ENCODE results near the gene ATXN2. TPM values are rescaled to one million over a fixed set of nuclear protein-coding genes. Genes with fewer than 3 reads are reported as not detected.

Gene ATXN2
- total RNA-seq, 1 experiment from 2014 or later = 108 TPM

- intact Hi-C loops (cut with micrococcal nuclease; ENCODE audit: unreplicated experiment) = no loop called here
- H3K4me2 ChIP-seq = no peak overlapping the region
- no peak overlapping the region for H3K4me3 ChIP-seq
- peaks cover 65% of the 10 kb centered on the region for H3F3A ChIP-seq (ENCODE audit: insufficient read depth, low read depth)
- TF ChIP-seq EZH2 (IDR thresholded peaks at IDR 0.05; ENCODE audit: low read depth) (no peak), CTCF (conservative IDR thresholded peaks at IDR 0.05) (no peak)
- H4K20me1 ChIP-seq (ENCODE audit: insufficient read depth) = peaks cover 90% of the 10 kb centered on the region
- H3K4me1 ChIP-seq (replicated peaks; ENCODE audit: insufficient read depth) = peaks cover 37% of the 10 kb centered on the region
- POLR2A ChIA-PET (ENCODE audit: unreplicated experiment) = no interaction called here
- H3K9me3 ChIP-seq (ENCODE audit: insufficient read depth, low read depth) = no peaks in the 10 kb centered on the region
- no peak overlapping the region for H3K27ac ChIP-seq
- DNase-seq = no peak
- peaks cover 96% of the 10 kb centered on the region for H3K79me2 ChIP-seq (ENCODE audit: low read depth)
- H3K36me3 ChIP-seq (ENCODE audit: low read depth) = no peaks in the 10 kb centered on the region
- BruUV-seq (replicated peaks) = no TSS peak
- no peaks in the 10 kb centered on the region for H3K9me2 ChIP-seq (ENCODE audit: insufficient read depth)
- H3K27me3 ChIP-seq (ENCODE audit: insufficient read depth, low read depth) = no peaks in the 10 kb centered on the region
- no peak overlapping the region for H2AFZ ChIP-seq
- CTCF ChIA-PET = no interaction called here
Measured at GRCh38 chr12:111581434-111582132, 17.5 kb downstream of the ATXN2 start.

- Histone ChIP-seq H3K9me3 (ENCODE audit: insufficient read depth, low read depth) (no peaks in the 10 kb centered on the region), H3K4me3 (no peak overlapping the region), H3K27ac (no peak overlapping the region), H3K36me3 (ENCODE audit: low read depth) (no peaks in the 10 kb centered on the region), H3F3A (ENCODE audit: insufficient read depth, low read depth) (peaks cover 60% of the 10 kb centered on the region), H3K9me2 (ENCODE audit: insufficient read depth) (no peaks in the 10 kb centered on the region), H4K20me1 (ENCODE audit: insufficient read depth) (peaks cover 84% of the 10 kb centered on the region), H3K27me3 (ENCODE audit: insufficient read depth, low read depth) (no peaks in the 10 kb centered on the region), H3K79me2 (ENCODE audit: low read depth) (peaks cover 96% of the 10 kb centered on the region), H3K4me2 (no peak overlapping the region), H2AFZ (no peak overlapping the region), H3K4me1 (replicated peaks; ENCODE audit: insufficient read depth) (peaks cover 37% of the 10 kb centered on the region)
- no TSS peak for BruUV-seq (replicated peaks)
- TF ChIP-seq CTCF (conservative IDR thresholded peaks at IDR 0.05) (no peak), EZH2 (IDR thresholded peaks at IDR 0.05; ENCODE audit: low read depth) (no peak)
- intact Hi-C loops (cut with micrococcal nuclease; ENCODE audit: unreplicated experiment) = no loop called here
- ChIA-PET POLR2A (ENCODE audit: unreplicated experiment) (no interaction called here), CTCF (no interaction called here)
- DNase-seq = no peak
Measured at GRCh38 chr12:111580737-111581136, 18.4 kb downstream of the ATXN2 start.

DNA sequence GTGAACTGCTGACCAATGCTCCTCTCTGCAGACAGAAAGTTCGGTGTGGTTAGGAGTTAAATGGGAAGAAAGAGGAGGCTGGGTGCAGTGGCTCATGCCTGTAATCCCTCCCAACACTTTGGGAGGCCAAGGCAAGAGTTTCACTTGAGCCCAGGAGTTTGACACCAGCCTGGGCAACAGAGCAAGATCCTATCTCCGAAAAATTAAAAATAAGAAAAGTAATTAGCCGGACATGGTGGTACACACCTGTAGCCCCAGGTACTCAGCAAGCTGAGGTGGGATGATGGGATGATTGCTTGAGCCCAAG, 19.0 kb downstream of the ATXN2 start:
- DNase-seq = no peak
- ChIA-PET CTCF (no interaction called here), POLR2A (ENCODE audit: unreplicated experiment) (no interaction called here)
- peak overlapping the region; percentile 86 for H3K27ac ChIP-seq
- TF ChIP-seq EZH2 (IDR thresholded peaks at IDR 0.05; ENCODE audit: low read depth) = no peak
- no peak for TF ChIP-seq CTCF (conservative IDR thresholded peaks at IDR 0.05)
- H3K4me3 ChIP-seq = no peak overlapping the region
- BruUV-seq (replicated peaks) = no TSS peak
- intact Hi-C loops (cut with micrococcal nuclease; ENCODE audit: unreplicated experiment) = no loop called here
- peaks cover 96% of the 10 kb centered on the region for H3K79me2 ChIP-seq (ENCODE audit: low read depth)
- no peak overlapping the region for H2AFZ ChIP-seq
- peaks cover 53% of the 10 kb centered on the region for H3F3A ChIP-seq (ENCODE audit: insufficient read depth, low read depth)
- peaks cover 33% of the 10 kb centered on the region for H3K4me1 ChIP-seq (replicated peaks; ENCODE audit: insufficient read depth)
- H3K9me3 ChIP-seq (ENCODE audit: insufficient read depth, low read depth) = no peaks in the 10 kb centered on the region
- H3K36me3 ChIP-seq (ENCODE audit: low read depth) = no peaks in the 10 kb centered on the region
- no peaks in the 10 kb centered on the region for H3K9me2 ChIP-seq (ENCODE audit: insufficient read depth)
- peak overlapping the region; percentile 57; the same call in 1 of the 2 replicates for H3K4me2 ChIP-seq
- no peaks in the 10 kb centered on the region for H3K27me3 ChIP-seq (ENCODE audit: insufficient read depth, low read depth)
- peaks cover 84% of the 10 kb centered on the region for H4K20me1 ChIP-seq (ENCODE audit: insufficient read depth)
